Endothelial cell of umbilical vein (primary cell): ENCODE results near the gene MIB1. TPM values are rescaled to one million over a fixed set of nuclear protein-coding genes. Genes with fewer than 3 reads are reported as not detected.

Experiments
- BruUV-seq: library from RNA; stranded (reverse); fragments of 400-500 nt; replicated peaks from 2 replicates; lab custom pipeline; 2021; lab: Mats Ljungman, UMichigan
- CTCF ChIA-PET: fragments of 300-600, 350-600 bp; sonication (Branson Sonifier 250); formaldehyde crosslinking; loops from one replicate; lab custom pipeline; 2021; ENCODE audit warnings: antibody characterized with exemption, inconsistent platforms; lab: Charles Lee
- POLR2A ChIA-PET: fragments of 300-600, 350-600 bp; sonication (Branson Sonifier 250); formaldehyde crosslinking; loops from one replicate; lab custom pipeline; 2021; ENCODE audit warnings: antibody characterized with exemption, inconsistent platforms; lab: Charles Lee
- DNase-seq: peaks from one replicate; pipeline ENCODE4 v3.0.0-alpha.2; 2011; ENCODE audit warnings: low read depth, low spot score
- FAIRE-seq: peaks from 2 replicates; lab custom pipeline; 2011; peaks lifted over from hg19 to GRCh38; lab: Jason Lieb, UNC
- H2AFZ ChIP-seq: 2 replicates; pipeline ENCODE4 v1.6.0; 2012; ENCODE audit warnings: low read depth, low read length, control low read depth, inconsistent platforms
- H3K27ac ChIP-seq: 2 replicates; pipeline ENCODE4 v1.5.1; 2011; ENCODE audit warnings: low read depth, mild to moderate bottlenecking, control low read depth, low read length, moderate library complexity; ENCODE audit not compliant: insufficient read depth
- H3K27me3 ChIP-seq, 2 experiments: 2 replicates each; pipeline versions ENCODE4 v1.6.0 to v1.6.1; 2011; ENCODE audit warnings: low read length in 2 of 2, mixed read lengths in 1 of 2; ENCODE audit not compliant: control insufficient read depth in 2 of 2, insufficient read depth in 2 of 2
- H3K36me3 ChIP-seq, 2 experiments: 2 replicates in 1 of 2; 3 replicates in 1 of 2; pipeline ENCODE4 v1.5.1; 2011; ENCODE audit warnings: low read length in 2 of 2, mild to moderate bottlenecking in 1 of 2, moderate library complexity in 1 of 2; ENCODE audit not compliant: control insufficient read depth in 2 of 2, insufficient read depth in 2 of 2; ENCODE audit errors: extremely low read depth in 1 of 2
- H3K4me1 ChIP-seq: 3 replicates; pipeline ENCODE4 v1.5.1; 2011; ENCODE audit warnings: mild to moderate bottlenecking, low read length; ENCODE audit not compliant: control insufficient read depth, insufficient read depth; ENCODE audit errors: extremely low read depth
- H3K4me2 ChIP-seq: 2 replicates; pipeline ENCODE4 v1.6.1; 2011; ENCODE audit warnings: low read length, control low read depth, mixed read lengths; ENCODE audit not compliant: insufficient read depth
- H3K4me3 ChIP-seq, 3 experiments: fragments of 200-600 bp in 1 of 3; sonication (generic), shearing (Covaris generic) in 1 of 3; replicated peaks in 1 of 3; 2 replicates each; pipeline ENCODE4 v1.5.1; 2011 to 2016; ENCODE audit warnings: control low read depth in 3 of 3, low read length in 3 of 3, mild to moderate bottlenecking in 2 of 3, inconsistent platforms in 1 of 3, low read depth in 1 of 3, moderate library complexity in 1 of 3; ENCODE audit not compliant: insufficient read depth in 1 of 3
- H3K79me2 ChIP-seq: 2 replicates; pipeline ENCODE4 v1.6.0; 2012; ENCODE audit warnings: low read length, inconsistent platforms; ENCODE audit not compliant: control insufficient read depth, insufficient read depth
- H3K9ac ChIP-seq: replicated peaks from 2 replicates; pipeline ENCODE3; 2011; ENCODE audit warnings: low read length, control low read depth; ENCODE audit not compliant: insufficient read depth; ENCODE audit errors: extremely low read depth
- H3K9me1 ChIP-seq: replicated peaks from 3 replicates; pipeline ENCODE4 v1.6.0; 2011; ENCODE audit warnings: mild to moderate bottlenecking, low read length; ENCODE audit not compliant: control insufficient read depth, insufficient read depth; ENCODE audit errors: extremely low read depth
- H3K9me3 ChIP-seq: replicated peaks from 2 replicates; pipeline ENCODE4 v1.5.1; 2012; ENCODE audit warnings: low read length, inconsistent platforms; ENCODE audit not compliant: control insufficient read depth, insufficient read depth
- H4K20me1 ChIP-seq: replicated peaks from 2 replicates; pipeline ENCODE3; 2011; ENCODE audit warnings: mild to moderate bottlenecking, low read length; ENCODE audit not compliant: control insufficient read depth, insufficient read depth; ENCODE audit errors: extremely low read depth
- CTCF ChIP-seq, 2 donors: IDR thresholded peaks; 1 replicate in 1 of 2; 2 replicates in 1 of 2; pipeline ENCODE4 v1.5.1; 2011; ENCODE audit warnings: low read length in 2 of 2, mild to moderate bottlenecking in 2 of 2, moderate library complexity in 2 of 2, control low read depth in 1 of 2, inconsistent platforms in 1 of 2, low read depth in 1 of 2; ENCODE audit not compliant: insufficient read depth in 1 of 2; ENCODE audit errors: extremely low read depth in 1 of 2
- EZH2 ChIP-seq: IDR thresholded peaks from 2 replicates; pipeline ENCODE4 v1.6.1; 2012; ENCODE audit warnings: borderline replicate concordance, low read depth, mild to moderate bottlenecking, moderate library complexity, low read length, inconsistent platforms; ENCODE audit not compliant: severe bottlenecking
- FOS ChIP-seq: IDR thresholded peaks from 2 replicates; pipeline ENCODE4 v1.6.1; 2011; ENCODE audit warnings: mild to moderate bottlenecking, low read length, moderate library complexity, borderline replicate concordance; ENCODE audit not compliant: insufficient read depth
- GATA2 ChIP-seq: IDR thresholded peaks from 2 replicates; pipeline ENCODE4 v1.7.0; 2011; ENCODE audit warnings: low read depth, mild to moderate bottlenecking, moderate library complexity, mixed read lengths, low read length; ENCODE audit not compliant: insufficient read length, insufficient read depth
- JUN ChIP-seq: IDR thresholded peaks from 2 replicates; pipeline ENCODE4 v1.6.1; 2011; ENCODE audit warnings: borderline replicate concordance, low read depth; ENCODE audit not compliant: insufficient read length, insufficient read depth
- MAX ChIP-seq: IDR thresholded peaks from 2 replicates; pipeline ENCODE4 v1.6.1; 2011; ENCODE audit not compliant: insufficient read depth, insufficient read length
- MYC ChIP-seq: IDR thresholded peaks from one replicate; pipeline ENCODE4 v1.6.1; 2011; ENCODE audit warnings: mild to moderate bottlenecking, low read depth, low read length
- POLR2A ChIP-seq: IDR thresholded peaks from 2 replicates; pipeline ENCODE4 v1.6.1; 2012; ENCODE audit warnings: low read depth, mild to moderate bottlenecking, control low read depth, low read length
- POLR2AphosphoS5 ChIP-seq: IDR thresholded peaks from 2 replicates; pipeline ENCODE4 v1.6.1; 2012; ENCODE audit warnings: low read depth, mild to moderate bottlenecking, control low read depth, low read length, moderate library complexity; ENCODE audit not compliant: insufficient read depth
- dilution Hi-C: fragments of 300-500 bp; cut with MboI; formaldehyde crosslinking; loops from one replicate; pipeline ENCODE4 v1.15.0; 2019; ENCODE audit warnings: low sequenced_read_pairs; ENCODE audit not compliant: extremely low pct_ligation_motif_present
- intact Hi-C: fragments of 100-400 bp; cut with micrococcal nuclease; formaldehyde crosslinking; loops from one replicate; pipeline ENCODE4 v1.10.0; 2022
- polyA plus RNA-seq, 4 experiments: library from polyadenylated mRNA; depleted of rRNA in 3 of 4; stranded (reverse) in 3 of 4; unstranded in 1 of 4; fragments of >200 nt; gene quantifications; 2 replicates each; pipeline versions ENCODE4 v1.2.1 to v1.2.3, GENCODE V29; 2011 to 2012; ENCODE audit warnings: missing spikeins in 1 of 4
- total RNA-seq: library from RNA; stranded (reverse); gene quantifications from 2 replicates; pipeline ENCODE4 v1.2.3, GENCODE V29; 2021

Gene MIB1
- total and polyA plus RNA-seq, 2 donors (not counting 3 experiments of a cell fraction or from before 2014, with no cell fraction given): 6.3 to 37.5 TPM

GRCh38 chr18:21830532-21830931 is 89.9 kb downstream of the MIB1 start:
- Histone ChIP-seq H3K27ac (no peak overlapping the region), H3K4me3 (no peak overlapping the region), H3K4me1 (peaks cover 28% of the 10 kb centered on the region), H3K4me2 (no peak overlapping the region), H4K20me1 (no peaks in the 10 kb centered on the region), H3K9me1 (no peaks in the 10 kb centered on the region), H3K36me3 (no peaks in the 10 kb centered on the region), H3K9ac (no peak overlapping the region), H3K9me3 (no peaks in the 10 kb centered on the region), H3K79me2 (no peaks in the 10 kb centered on the region), H3K27me3 (no peaks in the 10 kb centered on the region), H2AFZ (no peak overlapping the region)
- dilution Hi-C loops (no loop called here), intact Hi-C loops (no loop called here)
- no TSS peak for BruUV-seq
- ChIA-PET POLR2A (no interaction called here), CTCF (interaction anchor here (1.4 to 3.2 kb wide), 3 partner anchors 10 to 67 kb away, joined by 4 to 29 read pairs (median 6); no protein-coding TSS in a partner anchor)
- FAIRE-seq (no peak), DNase-seq (no peak)
- TF ChIP-seq EZH2: no peak
- TF ChIP-seq MYC: no peak
- no peak for TF ChIP-seq GATA2
- TF ChIP-seq MAX: no peak
- no peak for TF ChIP-seq JUN
- TF ChIP-seq POLR2AphosphoS5: no peak
- TF ChIP-seq CTCF (IDR thresholded peaks at IDR 0.05; ENCODE audit: extremely low read depth in 1 of 2, insufficient read depth in 1 of 2, low read depth in 1 of 2, low read length in 2 of 2): no peak
- TF ChIP-seq FOS: no peak
- TF ChIP-seq POLR2A: no peak
